Kidney glomerular epithelial cell (primary cell): ENCODE results near the gene DPH1.

Source experiments
- DNase-seq: peaks from one replicate; lab custom pipeline; 2025; lab: John Stamatoyannopoulos, UW

The DPH1 gene

GRCh38 chr17:2050300-2051060, 20.5 kb downstream of the DPH1 start:
- no peak for DNase-seq

GRCh38 chr17:2051061-2051932, 21.3 kb downstream of the DPH1 start:
- DNase-seq, result no peak

GRCh38 chr17:2051933-2052559, 22.1 kb downstream of the DPH1 start:
- no peak for DNase-seq

GRCh38 chr17:2053380-2054261, 23.7 kb downstream of the DPH1 start:
- DNase-seq, result peak; percentile 13

DNA sequence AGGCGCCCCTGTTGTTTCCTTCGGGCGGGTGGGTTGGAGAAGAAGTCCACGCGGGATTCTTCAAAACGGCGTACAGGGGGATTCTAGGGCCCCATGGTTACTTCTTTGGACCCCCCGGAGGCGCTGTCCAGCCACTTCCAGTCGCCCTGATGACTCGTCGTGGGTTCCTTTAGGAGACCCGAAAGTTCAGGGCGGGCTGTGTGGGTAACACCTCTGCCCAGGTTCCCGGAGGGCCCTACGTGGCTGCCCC, 24.2 kb downstream of the DPH1 start:
- no peak for DNase-seq

- DNase-seq, result peak; percentile 35
These were observed 24.7 kb downstream of the DPH1 start, which contains the start of gene HIC1 for GRCh38 chr17:2054512-2055291. Gene HIC1, plus strand, starts transcription at chr17:2055103. Its CDS starts 1,588 bp downstream, at chr17:2056691.

DNA sequence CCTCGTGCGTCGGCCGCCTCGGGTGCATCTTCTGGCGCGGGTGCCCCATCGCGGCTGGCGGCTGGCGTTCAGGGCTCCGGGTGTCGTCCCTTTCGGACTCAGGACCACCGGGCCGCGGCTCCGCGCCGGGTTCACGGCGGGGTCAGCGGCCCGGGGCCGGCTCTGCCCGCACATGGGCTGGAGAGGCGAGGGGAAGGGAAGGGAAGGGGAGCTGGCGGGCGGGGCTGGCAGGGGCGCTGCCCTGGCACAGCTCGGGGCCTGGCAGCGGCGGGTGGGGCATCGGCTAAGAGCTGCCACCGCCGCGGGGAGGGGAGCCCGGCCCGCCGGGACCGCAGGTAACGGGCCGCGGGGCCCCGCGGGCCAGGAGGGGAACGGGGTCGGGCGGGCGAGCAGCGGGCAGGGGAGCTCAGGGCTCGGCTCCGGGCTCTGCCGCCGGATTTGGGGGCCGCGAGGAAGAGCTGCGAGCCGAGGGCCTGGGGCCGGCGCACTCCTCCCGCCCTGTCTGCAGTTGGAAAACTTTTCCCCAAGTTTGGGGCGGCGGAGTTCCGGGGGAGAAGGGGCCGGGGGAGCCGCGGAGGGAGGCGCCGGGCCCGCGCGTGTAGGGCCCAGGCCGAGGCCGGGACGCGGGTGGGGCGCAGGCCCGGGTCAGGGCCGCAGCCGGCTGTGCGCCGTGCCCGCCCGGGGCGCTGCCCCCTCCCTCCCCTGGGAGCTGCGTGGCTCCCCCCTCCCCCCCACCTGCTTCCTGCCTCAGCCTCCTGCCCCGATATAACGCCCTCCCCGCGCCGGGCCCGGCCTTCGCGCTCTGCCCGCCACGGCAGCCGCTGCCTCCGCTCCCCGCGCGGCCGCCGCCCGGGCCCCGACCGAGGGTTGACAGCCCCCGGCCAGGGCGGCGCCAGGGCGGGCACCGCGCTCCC, 25.6 kb downstream of the DPH1 start:
- DNase-seq, result no peak

DNA sequence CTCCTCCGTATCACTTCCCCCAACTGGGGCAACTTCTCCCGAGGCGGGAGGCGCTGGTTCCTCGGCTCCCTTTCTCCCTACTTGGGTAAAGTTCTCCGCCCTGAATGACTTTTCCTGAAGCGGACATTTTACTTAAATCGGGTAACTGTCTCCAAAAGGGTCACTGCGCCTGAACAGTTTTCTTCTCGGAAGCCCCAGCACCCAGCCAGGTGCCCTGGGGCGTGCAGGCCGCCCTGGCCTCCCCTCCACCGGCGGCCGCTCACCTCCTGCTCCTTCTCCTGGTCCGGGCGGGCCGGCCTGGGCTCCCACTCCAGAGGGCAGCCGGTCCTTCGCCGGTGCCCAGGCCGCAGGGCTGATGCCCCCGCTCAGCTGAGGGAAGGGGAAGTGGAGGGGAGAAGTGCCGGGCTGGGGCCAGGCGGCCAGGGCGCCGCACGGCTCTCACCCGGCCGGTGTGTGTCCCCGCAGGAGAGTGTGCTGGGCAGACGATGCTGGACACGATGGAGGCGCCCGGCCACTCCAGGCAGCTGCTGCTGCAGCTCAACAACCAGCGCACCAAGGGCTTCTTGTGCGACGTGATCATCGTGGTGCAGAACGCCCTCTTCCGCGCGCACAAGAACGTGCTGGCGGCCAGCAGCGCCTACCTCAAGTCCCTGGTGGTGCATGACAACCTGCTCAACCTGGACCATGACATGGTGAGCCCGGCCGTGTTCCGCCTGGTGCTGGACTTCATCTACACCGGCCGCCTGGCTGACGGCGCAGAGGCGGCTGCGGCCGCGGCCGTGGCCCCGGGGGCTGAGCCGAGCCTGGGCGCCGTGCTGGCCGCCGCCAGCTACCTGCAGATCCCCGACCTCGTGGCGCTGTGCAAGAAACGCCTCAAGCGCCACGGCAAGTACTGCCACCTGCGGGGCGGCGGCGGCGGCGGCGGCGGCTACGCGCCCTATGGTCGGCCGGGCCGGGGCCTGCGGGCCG, 26.5 kb downstream of the DPH1 start:
- DNase-seq, result no peak

GRCh38 chr17:2057175-2057759, 27.3 kb downstream of the DPH1 start:
- DNase-seq, result no peak

DNA sequence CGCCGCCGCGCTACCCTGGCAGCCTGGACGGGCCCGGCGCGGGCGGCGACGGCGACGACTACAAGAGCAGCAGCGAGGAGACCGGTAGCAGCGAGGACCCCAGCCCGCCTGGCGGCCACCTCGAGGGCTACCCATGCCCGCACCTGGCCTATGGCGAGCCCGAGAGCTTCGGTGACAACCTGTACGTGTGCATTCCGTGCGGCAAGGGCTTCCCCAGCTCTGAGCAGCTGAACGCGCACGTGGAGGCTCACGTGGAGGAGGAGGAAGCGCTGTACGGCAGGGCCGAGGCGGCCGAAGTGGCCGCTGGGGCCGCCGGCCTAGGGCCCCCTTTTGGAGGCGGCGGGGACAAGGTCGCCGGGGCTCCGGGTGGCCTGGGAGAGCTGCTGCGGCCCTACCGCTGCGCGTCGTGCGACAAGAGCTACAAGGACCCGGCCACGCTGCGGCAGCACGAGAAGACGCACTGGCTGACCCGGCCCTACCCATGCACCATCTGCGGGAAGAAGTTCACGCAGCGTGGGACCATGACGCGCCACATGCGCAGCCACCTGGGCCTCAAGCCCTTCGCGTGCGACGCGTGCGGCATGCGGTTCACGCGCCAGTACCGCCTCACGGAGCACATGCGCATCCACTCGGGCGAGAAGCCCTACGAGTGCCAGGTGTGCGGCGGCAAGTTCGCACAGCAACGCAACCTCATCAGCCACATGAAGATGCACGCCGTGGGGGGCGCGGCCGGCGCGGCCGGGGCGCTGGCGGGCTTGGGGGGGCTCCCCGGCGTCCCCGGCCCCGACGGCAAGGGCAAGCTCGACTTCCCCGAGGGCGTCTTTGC, 28.0 kb downstream of the DPH1 start:
- no peak for DNase-seq

- peak; percentile 16 for DNase-seq
These were observed 28.9 kb downstream of the DPH1 start for GRCh38 chr17:2058586-2059546.

- no peak for DNase-seq
These were observed 29.8 kb downstream of the DPH1 start for GRCh38 chr17:2059547-2060384.

DNA sequence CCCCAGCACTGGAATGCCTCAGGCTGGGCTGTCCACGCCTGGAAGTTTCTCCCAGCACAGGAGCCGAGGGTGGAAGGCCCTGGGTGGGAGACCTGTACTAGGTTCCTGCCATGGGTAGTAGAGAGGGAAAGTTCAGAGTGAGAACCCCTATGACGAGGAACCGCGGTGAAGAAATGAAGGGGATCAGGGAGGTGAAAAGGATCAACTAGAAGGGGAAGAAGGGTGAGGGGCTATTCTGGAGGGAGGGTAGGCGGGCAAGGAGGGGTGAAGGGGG, 30.4 kb downstream of the DPH1 start:
- no peak for DNase-seq

DNA sequence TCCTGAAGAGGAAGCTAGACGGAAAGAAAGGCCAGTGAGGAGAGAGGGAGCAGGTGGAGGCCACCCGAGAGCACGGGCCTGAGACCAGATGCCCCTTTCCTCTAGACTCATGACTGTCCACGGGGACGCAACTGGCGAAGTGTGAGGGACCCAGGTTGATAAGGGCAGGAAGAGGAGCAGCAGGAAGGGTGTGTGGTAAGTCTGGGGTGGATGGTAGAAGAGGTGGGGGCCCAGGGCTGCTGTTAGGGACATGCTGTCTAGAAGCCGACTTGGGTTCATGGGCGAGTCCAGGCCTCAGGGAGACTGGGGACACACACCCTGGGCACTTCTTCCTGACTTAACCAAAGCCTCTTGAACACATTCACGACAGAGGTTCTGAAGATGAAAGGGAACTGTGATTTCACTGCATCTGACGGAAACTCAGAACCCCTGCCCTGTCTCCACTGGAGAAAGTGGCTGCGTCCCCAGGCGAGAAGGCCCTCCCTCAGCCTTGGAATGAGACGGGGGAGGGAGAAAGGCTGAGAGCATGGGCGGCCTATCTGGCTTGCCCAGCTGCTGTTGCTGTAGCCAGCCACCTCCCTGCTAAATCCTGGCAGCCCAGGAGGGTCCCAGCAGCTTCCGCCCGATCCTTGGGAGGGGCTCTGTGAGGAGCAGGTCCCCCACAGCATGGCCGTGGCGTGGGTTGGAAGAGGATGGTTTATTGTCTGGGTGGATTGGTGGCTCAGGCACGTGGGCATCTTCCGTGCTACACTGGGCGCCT, 30.9 kb downstream of the DPH1 start:
- DNase-seq, result no peak

- DNase-seq, result no peak
These were observed 31.5 kb downstream of the DPH1 start for GRCh38 chr17:2061441-2061958.
